GM21786 (cell line): ENCODE measurements around the gene NEUROG1.

ENCODE experiments used
- ATAC-seq: cut with Tn5 transposase; IDR thresholded peaks from one replicate; pipeline ENCODE4 v1.9.1; 2021; ENCODE audit not compliant: unreplicated experiment

The NEUROG1 gene

GRCh38 chr5:135565266-135565665 lies 29.5 kb upstream of the NEUROG1 start:
- no peak for ATAC-seq

DNA sequence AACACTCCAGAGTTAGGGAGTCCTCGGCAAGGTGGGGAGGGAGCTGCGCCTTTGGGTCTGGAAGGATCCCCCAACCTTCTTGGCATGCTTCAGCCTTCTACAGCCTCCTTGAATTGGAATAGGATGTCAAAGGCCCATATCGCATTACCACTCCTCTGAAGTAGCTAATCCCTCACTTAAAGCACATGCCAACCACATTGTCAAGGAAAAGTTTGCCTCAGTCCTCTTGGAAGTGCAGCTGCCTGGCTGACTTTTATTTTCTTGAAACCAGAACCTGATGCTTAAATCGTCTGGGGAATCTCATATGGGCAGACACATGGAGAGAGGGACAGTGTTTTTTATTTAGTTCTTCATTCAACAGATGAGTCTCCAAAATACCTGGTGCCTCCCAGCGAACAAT lies 28.6 kb upstream of the NEUROG1 start:
- ATAC-seq: no peak

DNA sequence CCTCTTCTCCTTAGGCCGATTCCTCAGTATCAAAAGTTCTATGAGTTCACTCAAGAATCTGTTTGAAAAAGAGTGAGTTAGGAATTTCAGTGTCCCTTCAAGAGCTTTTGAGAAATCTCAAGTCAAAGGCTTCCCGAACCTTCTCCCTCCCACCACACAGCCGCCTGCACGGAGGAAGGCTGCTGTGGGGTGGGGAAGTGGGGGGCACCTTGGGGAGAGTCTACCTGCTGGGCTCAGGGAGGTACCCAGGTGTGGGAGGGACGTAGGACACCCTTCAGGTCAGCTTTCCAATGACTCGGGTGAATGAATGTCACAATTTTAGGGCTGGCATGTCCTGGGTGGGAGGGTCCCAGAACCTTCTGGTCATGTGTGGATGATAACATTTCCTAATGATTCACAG lies 25.5 kb upstream of the NEUROG1 start:
- no peak for ATAC-seq

DNA sequence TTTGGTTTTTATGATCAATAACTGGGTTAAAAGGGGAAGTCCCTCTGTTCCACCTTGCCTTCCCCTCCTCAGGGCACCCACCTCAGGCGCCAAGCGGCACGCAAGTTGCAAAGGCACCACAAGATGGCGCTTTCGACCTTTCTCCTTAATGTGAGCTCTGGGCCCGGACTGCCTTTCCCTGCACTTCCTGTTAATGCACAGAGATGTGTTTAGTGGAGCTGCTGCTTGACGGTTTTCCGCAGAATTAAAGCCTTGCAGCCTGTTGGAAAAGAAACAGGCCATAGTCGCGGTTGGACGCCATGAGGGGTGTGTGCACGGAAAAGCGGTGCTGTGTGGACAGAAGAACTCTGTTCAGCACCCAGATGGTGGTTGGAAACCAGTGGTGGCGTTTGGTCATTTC lies 25.1 kb upstream of the NEUROG1 start:
- peak; percentile 84 for ATAC-seq

DNA sequence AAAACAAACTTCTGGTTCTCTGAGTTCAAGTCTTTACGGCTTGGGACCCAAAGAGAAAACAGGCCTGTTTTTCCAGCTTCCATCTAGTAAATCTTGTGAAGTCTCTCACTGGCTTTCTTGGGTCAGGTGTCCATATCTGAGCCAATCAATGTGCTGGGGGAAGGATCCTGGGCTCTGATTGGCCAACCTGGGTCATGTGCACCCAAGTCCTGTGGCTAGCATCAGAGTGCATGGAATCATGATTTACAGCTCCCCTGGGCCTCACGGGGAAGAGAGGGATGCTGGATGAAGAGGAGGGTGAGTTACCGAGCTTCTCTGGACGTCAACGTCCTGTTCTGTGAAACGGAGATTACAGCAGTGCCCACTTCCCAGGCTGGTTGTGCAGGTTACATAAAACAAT lies 23.6 kb upstream of the NEUROG1 start:
- no peak for ATAC-seq

GRCh38 chr5:135557076-135557838 lies 21.5 kb upstream of the NEUROG1 start:
- ATAC-seq: no peak

DNA sequence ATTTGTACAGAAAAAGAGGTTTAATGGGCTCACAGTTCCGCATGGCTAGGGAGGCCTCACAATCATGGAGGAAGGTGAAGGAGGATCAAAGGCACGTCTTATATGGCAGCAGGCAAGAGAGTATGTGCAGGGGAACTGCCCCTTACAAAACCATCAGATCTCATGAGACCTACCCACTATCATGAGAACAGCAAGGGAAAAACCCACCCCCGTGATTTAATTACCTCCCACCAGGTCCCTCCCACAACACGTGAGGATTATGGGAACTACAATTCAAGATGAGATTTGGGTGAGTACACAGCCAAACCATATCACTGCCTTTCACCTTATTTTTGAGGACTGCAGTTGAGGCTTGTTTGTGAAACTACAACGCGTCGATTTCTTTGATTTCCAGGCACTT lies 20.9 kb upstream of the NEUROG1 start:
- no peak for ATAC-seq

- ATAC-seq: no peak
Observed at GRCh38 chr5:135555530-135555929, 19.8 kb upstream of the NEUROG1 start.

DNA sequence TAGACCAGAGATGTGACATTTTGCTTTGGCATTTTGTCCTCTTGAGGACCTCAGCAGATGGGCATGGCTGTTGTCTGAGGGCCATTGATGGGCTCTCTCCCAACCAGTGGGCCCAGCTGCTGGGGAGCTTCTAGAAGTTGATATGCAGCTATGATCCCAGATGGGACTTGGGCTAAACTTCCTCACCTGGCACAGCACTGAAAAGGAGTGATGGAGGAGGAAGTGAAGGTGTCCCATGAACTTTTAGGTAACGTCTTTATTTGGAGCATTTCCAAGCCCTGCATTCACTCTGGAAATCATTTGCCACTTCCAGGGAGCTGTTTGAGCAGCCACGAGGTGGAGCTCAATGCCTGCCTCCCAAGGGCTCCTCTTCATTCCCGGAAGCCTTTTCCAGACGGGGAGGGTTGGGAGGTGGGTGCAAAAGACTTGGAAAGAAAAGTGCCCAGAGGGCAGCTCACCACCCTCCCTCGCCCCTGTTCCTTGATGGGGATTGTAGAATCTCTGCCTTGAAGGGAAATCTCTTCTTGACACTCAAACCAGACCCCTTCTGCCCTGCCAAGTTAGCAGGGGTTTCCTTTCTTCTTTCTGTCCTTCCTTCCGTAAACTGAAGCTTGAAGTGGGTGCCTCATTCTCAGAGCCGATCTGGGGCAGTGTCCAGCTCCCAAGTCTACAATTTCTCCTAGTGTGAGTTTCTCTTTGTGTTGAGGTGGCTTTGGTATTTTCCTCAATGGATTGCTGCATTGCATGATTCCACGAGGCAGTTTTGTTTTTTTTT lies 18.1 kb upstream of the NEUROG1 start:
- ATAC-seq: no peak

DNA sequence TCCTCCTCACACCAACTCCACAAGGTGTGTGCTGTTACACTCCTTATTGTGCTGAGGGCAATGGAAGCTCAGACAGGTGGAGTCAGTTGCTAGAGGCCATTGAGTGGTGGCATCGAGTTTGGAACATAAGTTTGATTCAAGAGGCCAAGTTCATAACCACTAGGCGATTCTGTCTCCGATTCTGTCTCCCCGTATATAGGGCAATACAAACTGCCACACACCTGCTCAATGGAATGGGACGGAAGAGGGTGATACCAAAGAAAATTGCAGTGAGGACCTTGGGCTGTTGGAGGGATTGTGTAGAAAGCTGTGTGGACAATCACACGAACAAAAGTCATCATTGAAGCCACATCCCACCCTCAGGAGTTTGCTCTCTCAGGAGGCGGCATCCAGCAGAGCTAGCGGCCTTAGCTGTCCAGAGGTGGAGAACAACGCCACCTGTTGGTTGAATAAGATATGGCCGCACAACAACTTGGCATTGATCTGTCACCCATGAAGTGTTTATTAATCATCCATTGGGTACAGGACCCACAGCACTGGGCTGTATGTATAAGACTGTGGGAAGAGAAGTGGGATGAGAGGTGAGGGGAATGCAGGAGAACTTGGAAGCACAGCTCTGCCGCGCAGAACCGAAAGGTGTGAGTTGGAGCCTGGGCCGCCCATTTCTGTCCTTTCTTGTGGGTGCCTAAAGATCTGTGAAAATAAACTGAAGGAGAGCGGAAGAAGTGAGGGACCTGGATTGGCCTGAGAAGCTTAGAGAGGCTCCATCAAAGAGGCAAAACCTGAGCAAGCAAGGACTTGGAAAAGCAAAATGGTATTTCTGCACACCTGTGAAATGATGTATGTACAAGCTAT lies 16.1 kb upstream of the NEUROG1 start:
- ATAC-seq: no peak

DNA sequence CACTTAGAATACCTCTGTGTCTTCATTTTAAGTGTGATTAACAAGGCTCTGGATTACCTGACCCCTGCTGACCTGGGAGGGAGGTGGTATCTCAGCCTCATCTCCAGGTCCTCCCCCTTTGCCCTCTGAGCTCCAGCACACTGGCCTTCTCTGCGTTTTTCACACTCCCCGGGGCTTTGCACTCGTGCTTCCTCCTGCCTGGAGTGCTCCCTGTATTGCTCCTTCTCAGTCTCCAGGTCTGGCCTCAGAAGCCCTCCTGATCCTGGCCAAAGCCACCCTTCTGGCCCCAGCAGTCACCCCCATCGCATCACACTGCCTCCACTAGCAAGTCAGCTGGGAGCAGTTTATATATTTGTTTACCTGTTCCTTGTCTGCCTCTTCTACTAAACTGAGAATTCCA lies 13.6 kb upstream of the NEUROG1 start:
- no peak for ATAC-seq

- ATAC-seq: no peak
Observed at GRCh38 chr5:135547590-135548254, 12.0 kb upstream of the NEUROG1 start.

GRCh38 chr5:135546912-135547311 lies 11.1 kb upstream of the NEUROG1 start:
- no peak for ATAC-seq

DNA sequence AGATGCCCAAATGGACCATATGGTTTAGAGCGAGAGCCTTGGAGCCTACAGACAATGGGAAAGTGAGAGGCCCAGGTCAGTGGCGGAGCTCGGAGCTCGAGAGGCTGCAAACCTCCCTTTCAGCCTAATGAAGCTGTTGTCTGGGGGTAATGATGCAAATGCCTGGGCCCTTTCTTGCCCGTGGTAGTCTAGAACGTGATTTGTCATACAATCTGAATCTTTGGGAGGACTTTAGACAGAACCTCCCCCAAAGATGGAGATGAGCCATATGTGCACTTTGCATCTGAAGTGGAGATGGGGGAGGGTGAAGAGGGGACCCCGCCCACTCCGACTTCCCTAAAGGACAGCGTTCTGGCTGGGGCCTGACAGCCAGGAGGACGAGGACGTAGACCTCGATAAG lies 10.3 kb upstream of the NEUROG1 start:
- ATAC-seq: no peak

- no peak for ATAC-seq
Observed at GRCh38 chr5:135545099-135545498, 9.3 kb upstream of the NEUROG1 start.

DNA sequence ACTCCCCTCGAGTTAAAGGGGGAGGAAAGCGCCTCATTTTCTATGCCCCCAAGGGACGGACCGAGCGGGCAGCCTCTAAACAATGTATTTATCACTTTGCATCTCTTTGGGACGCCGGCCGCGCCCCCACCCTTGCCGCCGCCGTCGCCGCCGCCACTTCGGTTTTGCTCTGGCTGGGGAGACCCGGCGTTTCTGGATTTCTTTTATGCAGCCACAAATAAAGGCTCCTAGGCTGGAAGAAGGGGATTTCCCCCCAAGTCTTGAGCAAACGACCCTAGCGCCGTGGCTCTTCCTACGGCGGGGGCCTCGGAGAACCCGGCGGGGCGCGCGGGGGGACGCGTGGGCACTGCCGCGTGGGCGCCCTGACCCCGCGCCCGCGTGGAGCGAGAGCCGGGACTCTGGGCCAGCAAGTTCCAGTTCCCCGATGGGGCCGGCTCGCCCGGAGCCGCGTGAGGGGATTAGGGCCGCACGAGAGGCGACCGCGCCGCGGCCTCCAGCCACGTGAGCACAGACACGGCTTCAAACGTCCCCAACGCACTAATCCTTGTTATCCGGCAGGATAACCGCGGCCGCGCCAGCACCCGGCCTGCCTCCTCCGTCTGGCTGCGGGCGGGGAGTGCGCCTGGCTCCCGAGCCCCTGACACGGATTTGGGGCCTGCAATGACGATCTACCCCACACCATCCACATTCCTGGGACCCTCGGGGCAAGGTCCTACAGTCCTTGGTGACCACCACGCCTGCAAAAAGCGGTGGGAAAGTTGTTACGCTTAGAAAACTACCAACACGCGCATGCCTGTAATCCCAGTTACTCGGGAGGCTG lies 7.9 kb upstream of the NEUROG1 start:
- ATAC-seq: no peak

DNA sequence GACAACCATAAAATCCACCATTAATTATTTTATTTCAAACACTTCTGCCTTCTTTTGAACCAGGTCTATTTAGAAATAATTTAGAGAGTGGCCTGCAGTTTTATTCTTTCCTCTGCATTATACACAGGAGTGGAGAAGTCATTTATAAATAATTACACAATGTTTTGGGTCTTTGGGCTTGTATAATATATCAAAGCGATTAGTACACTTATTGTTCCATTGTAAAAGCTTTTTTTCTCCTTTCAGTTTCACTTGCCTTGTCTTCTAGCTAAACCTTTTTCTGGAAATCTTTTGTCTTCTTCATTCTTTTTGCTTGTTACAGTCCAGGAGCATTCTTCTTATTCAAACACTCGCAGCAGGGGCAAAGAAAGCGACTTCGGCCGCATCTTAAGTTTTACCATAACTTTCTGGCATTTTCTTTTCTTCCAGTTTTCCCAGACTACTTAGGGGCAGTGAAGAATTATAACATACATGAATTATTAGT lies 7.3 kb upstream of the NEUROG1 start:
- ATAC-seq: no peak

DNA sequence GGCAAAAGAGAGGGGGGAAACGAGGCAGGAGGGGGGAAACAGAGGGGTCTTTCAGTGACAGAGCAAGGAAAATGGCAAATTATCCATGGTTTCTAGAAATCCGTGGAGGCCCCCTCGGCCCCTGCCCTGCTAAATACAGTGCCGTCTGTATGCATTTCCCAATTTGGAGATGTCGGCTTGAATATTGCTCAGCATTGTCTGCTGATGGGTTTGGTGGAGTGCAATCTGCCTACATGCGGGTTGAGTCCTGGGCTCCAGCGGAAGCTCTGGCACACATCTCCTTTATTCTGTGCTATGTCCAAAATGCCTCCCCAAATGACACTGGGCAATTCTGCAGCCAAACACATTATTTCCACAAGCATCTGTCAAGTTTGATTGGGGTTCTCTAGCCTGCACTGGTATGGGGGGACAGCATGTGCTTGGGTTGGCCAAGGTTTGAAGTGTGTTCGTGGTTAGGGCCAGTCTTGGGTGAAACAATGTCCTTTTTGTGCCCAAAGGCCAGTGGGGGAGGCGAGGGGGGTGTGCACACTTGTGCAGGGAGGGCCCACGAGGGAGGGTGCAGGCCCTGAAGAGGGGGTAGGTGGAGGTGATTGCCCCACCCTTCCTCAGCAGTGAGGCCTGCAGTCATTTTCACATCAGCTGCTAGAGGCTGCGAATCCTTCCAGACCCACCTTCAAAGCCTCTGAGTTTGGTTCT lies 6.2 kb upstream of the NEUROG1 start:
- no peak for ATAC-seq

DNA sequence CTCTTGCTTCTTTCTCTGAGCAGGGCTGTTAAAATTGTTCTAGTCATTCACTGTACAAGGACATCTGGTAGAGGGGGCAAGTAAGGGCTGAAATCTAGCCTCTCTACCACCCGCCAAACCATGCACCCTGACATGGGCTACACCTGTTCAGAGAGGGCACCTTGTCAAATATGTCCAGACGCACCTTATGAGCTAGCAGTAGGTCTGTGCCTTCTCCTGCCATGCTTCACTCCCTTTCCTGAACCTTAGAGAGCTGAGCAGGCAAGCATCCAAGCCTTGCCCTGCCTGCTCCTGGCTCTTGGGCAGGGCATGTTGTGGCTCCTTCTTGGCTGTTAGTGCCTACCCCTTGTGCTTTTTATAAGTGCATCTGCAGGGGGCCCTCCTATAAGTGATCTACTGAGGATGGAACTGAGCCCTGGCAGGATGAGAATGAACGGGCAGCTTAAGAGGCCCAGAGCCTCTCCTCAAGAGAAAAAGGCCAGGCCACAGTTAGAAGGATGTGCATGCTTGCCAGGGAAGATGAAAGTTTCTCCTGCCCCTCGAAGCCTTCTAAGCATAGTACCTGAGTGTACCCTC lies 3.8 kb upstream of the NEUROG1 start:
- ATAC-seq: no peak
